ENCODE measurements around the gene KRT33B.

The KRT33B gene

DNA sequence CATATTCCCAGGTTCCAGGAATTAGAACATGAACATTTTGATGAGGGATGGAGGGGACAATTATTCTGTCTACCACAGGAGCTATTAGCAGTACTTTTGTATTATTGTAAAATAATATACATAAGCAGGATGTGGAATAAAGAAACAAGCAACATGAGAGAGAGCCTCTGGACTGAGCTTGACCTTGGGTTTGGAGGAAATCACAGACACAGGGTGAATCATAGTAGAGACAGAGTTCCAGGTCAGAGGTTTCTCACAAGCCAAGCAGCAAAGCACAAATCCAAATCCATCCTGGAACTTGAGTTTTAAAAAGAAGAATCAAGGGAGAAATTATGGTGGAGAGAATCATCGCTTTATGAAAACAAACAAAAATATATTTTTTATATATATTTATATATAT, 22.7 kb upstream of the KRT33B start:
- H3K27me3 ChIP-seq (replicated peaks; ENCODE audit: insufficient read depth, low read length) = 0 out of 2 replicates have a peak, but pooled peaks cover 4% of the 10 kb centered on the region
- H3K4me3 ChIP-seq (ENCODE audit: low read length) = no peak overlapping the region
- H2AFZ ChIP-seq (ENCODE audit: low read length) = no peak overlapping the region
- no peak overlapping the region for H3K4me2 ChIP-seq (ENCODE audit: low read depth, low read length)
- H3K9ac ChIP-seq (ENCODE audit: low read length) = no peak overlapping the region
- DNase-seq = no peak
- no peaks in the 10 kb centered on the region for H3K79me2 ChIP-seq (ENCODE audit: low read length)
- H4K20me1 ChIP-seq (ENCODE audit: insufficient read depth, low read length) = no peaks in the 10 kb centered on the region
- no peaks in the 10 kb centered on the region for H3K36me3 ChIP-seq (replicated peaks; ENCODE audit: insufficient read depth, low read length)
- no peaks in the 10 kb centered on the region for H3K9me2 ChIP-seq (replicated peaks; ENCODE audit: insufficient read depth, low read length)
- H3K9me3 ChIP-seq (replicated peaks; ENCODE audit: insufficient read depth, low read length) = no peaks in the 10 kb centered on the region
- no peak overlapping the region for H3K27ac ChIP-seq (ENCODE audit: low read length)
- H3F3A ChIP-seq (ENCODE audit: insufficient read depth, low read length) = no peaks in the 10 kb centered on the region
- no peaks in the 10 kb centered on the region for H3K4me1 ChIP-seq (ENCODE audit: low read length)
- TF ChIP-seq EZH2phosphoT487 (IDR thresholded peaks at IDR 0.05; ENCODE audit: low read length) = no peak
- TF ChIP-seq EZH2 (optimal IDR thresholded peaks at IDR 0.05; ENCODE audit: low read depth, low read length) = no peak
- TF ChIP-seq CTCF (IDR thresholded peaks at IDR 0.05; ENCODE audit: low read length) = no peak

DNA sequence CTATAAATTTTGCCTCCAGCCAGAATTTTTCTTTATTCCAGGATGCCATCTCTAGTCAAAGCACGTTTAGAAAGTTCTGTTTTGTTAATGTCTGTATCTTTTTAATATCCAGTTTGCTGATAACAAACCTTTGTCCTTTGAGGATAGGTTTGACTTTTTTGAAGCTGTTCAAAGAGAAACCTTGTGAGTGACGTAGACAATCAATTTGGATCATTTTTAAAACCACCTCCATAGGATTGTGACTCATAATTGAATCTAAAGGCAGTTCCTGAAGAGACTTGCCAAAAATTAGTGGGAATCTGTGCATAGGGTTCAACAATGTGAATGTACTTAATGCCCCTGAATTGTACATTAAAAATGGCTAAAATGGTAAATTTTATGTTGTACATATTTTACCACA, 21.9 kb upstream of the KRT33B start:
- Histone ChIP-seq H3K36me3 (replicated peaks; ENCODE audit: insufficient read depth, low read length) (no peaks in the 10 kb centered on the region), H3K9me3 (replicated peaks; ENCODE audit: insufficient read depth, low read length) (no peaks in the 10 kb centered on the region), H4K20me1 (ENCODE audit: insufficient read depth, low read length) (no peaks in the 10 kb centered on the region), H3K9ac (ENCODE audit: low read length) (no peak overlapping the region), H3K4me2 (ENCODE audit: low read depth, low read length) (no peak overlapping the region), H2AFZ (ENCODE audit: low read length) (no peak overlapping the region), H3K4me3 (ENCODE audit: low read length) (no peak overlapping the region), H3K9me2 (replicated peaks; ENCODE audit: insufficient read depth, low read length) (no peaks in the 10 kb centered on the region), H3K79me2 (ENCODE audit: low read length) (no peaks in the 10 kb centered on the region), H3K27me3 (replicated peaks; ENCODE audit: insufficient read depth, low read length) (0 out of 2 replicates have a peak, but pooled peaks cover 4% of the 10 kb centered on the region), H3K4me1 (ENCODE audit: low read length) (no peaks in the 10 kb centered on the region), H3F3A (ENCODE audit: insufficient read depth, low read length) (no peaks in the 10 kb centered on the region), H3K27ac (ENCODE audit: low read length) (no peak overlapping the region)
- TF ChIP-seq EZH2 (optimal IDR thresholded peaks at IDR 0.05; ENCODE audit: low read depth, low read length) (no peak), EZH2phosphoT487 (IDR thresholded peaks at IDR 0.05; ENCODE audit: low read length) (no peak), CTCF (IDR thresholded peaks at IDR 0.05; ENCODE audit: low read length) (no peak)
- DNase-seq = no peak

DNA sequence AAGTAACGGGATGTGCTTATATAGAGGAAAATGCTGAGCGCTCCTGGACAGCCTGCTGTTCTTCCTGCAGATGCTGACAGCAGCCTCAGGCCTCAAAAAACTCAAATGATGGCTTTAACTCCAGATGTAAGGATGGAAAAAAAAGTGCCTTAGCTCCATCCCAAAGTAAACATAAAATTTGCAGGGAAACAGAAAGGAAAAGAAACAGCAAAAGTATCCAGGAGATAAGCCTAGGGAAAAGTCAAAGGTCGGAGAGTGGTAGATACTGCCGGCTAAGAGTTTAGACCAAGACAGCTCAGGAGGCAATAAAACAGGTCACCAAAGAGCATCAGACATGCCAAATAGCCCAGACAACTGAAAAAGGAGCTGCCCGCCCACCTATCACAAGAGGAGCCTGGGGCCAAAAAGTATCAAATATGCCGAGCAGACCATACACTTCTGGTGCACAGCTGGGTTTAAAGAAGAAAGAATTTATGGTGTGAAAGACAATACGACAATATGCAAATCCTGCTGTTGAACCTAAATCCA, 20.9 kb upstream of the KRT33B start:
- Histone ChIP-seq H3K27ac (ENCODE audit: low read length) (no peak overlapping the region), H3F3A (ENCODE audit: insufficient read depth, low read length) (no peaks in the 10 kb centered on the region), H3K9me3 (replicated peaks; ENCODE audit: insufficient read depth, low read length) (no peaks in the 10 kb centered on the region)

More for the DNA sequence above, 20.9 kb upstream of the KRT33B start:
- Histone ChIP-seq H3K4me1 (ENCODE audit: low read length) (no peaks in the 10 kb centered on the region), H3K4me2 (ENCODE audit: low read depth, low read length) (no peak overlapping the region), H4K20me1 (ENCODE audit: insufficient read depth, low read length) (no peaks in the 10 kb centered on the region), H3K9me2 (replicated peaks; ENCODE audit: insufficient read depth, low read length) (no peaks in the 10 kb centered on the region), H3K9ac (ENCODE audit: low read length) (no peak overlapping the region), H3K36me3 (replicated peaks; ENCODE audit: insufficient read depth, low read length) (no peaks in the 10 kb centered on the region), H3K4me3 (ENCODE audit: low read length) (no peak overlapping the region), H3K79me2 (ENCODE audit: low read length) (no peaks in the 10 kb centered on the region), H3K27me3 (replicated peaks; ENCODE audit: insufficient read depth, low read length) (0 out of 2 replicates have a peak, but pooled peaks cover 4% of the 10 kb centered on the region), H2AFZ (ENCODE audit: low read length) (no peak overlapping the region)
- no peak for DNase-seq
- no peak for TF ChIP-seq EZH2 (optimal IDR thresholded peaks at IDR 0.05; ENCODE audit: low read depth, low read length)
- TF ChIP-seq CTCF (IDR thresholded peaks at IDR 0.05; ENCODE audit: low read length) = no peak
- TF ChIP-seq EZH2phosphoT487 (IDR thresholded peaks at IDR 0.05; ENCODE audit: low read length) = no peak
